Right cardiac atrium (tissue), 5 donors: ENCODE measurements around the gene CHRNE. TPM values are rescaled to one million over a fixed set of nuclear protein-coding genes. Genes with fewer than 3 reads are reported as not detected.

Experiments
- ATAC-seq, 2 donors: fragments of 200-7000 bp; cut with Tn5 transposase; one replicate each; pipeline versions ENCODE4 v1.8.0 to v1.9.1; 2020; ENCODE audit warnings: moderate library complexity in 2 of 2, mild to moderate bottlenecking in 1 of 2
- DNase-seq, 3 donors: peaks; one replicate each; pipeline ENCODE4 v3.0.0-alpha.2; 2020
- H3K27ac ChIP-seq: one replicate; pipeline ENCODE4 v1.5.1; 2013; ENCODE audit warnings: mild to moderate bottlenecking, low read length, control low read depth, moderate library complexity
- H3K27me3 ChIP-seq: one replicate; pipeline ENCODE4 v1.6.1; 2013; ENCODE audit not compliant: control insufficient read depth, insufficient read depth
- H3K4me1 ChIP-seq: one replicate; pipeline ENCODE4 v1.6.1; 2013; ENCODE audit warnings: low read length; ENCODE audit not compliant: control insufficient read depth, insufficient read depth
- H3K4me3 ChIP-seq: one replicate; pipeline ENCODE4 v1.5.1; 2013; ENCODE audit warnings: low read length, control low read depth
- H3K9me3 ChIP-seq: one replicate; pipeline ENCODE4 v1.6.1; 2013; ENCODE audit warnings: low read length; ENCODE audit not compliant: control insufficient read depth
- WGBS: extraction: QIAGEN DNeasy Blood & Tissue Kit; methylation state at CpG from one replicate; pipeline ENCODE4 v1.1.7; 2013; 5-methylcytosine and 5-hydroxymethylcytosine counted together
- intact Hi-C, 4 donors: fragments of 100-400 bp; cut with DNase I; formaldehyde crosslinking; loops; one replicate each; pipeline versions ENCODE4 v1.11.0 to v1.14.0; 2022 to 2023
- polyA plus RNA-seq: library from polyadenylated mRNA; stranded (reverse); fragments of 200-250 nt; gene quantifications from one replicate; pipeline ENCODE4 v1.2.3, GENCODE V29; 2013
- total RNA-seq, 4 donors: library from RNA; stranded (reverse); fragmentation: NEBNext Ultra II Directional; extraction: Animal tissue kit (Norgen Biotek cat#: 25700); gene quantifications; one replicate each; pipeline ENCODE4 v1.2.1, GENCODE V29; 2021
- donor health status: healthy with polysubstance abuse.
- donor health status: DM: no; HTN: yes; CAD: no.
- donor health status: DM: no; HTN: no; CAD: no.
- donor health status: DM: no; HTN: yes; CAD: no; lungs with severe emphysema.
- donor health status: DM: yes; HTN: yes; CAD: no.

CHRNE gene
- total and polyA plus RNA-seq, 5 donors: 57.6 to 106 (median 66.7) TPM

DNA sequence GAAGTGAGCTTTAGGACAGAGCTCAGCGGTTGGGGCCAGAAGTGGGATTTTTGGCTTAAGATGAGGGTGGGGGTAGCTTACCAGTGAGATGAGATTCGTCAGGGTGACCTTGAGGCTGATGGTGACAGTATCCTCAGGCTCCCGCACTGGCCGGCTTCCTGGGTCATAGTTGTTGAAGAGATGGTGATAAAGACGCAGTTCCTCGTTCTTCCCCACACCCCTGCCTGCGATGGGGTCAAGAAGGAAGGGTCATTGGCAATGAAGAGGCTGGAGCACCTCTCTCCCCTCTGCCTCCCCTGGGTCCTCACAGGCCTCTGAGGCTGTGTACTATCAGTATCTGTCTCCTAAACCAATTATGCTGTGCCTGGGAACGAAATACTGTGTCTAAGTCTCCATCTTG, 358 bp downstream of the CHRNE start:
- WGBS: 39% methylated on average over 8 of the region's 8 CpGs
- Histone ChIP-seq H3K27ac (peak overlapping the region; percentile 78), H3K27me3 (no peaks in the 10 kb centered on the region), H3K9me3 (no peaks in the 10 kb centered on the region), H3K4me1 (no peaks in the 10 kb centered on the region), H3K4me3 (peak overlapping the region; percentile 1)
- intact Hi-C loops: no loop called here
- DNase-seq: peak in 1 of 3 donors; percentile 50
- ATAC-seq: no peak

DNA sequence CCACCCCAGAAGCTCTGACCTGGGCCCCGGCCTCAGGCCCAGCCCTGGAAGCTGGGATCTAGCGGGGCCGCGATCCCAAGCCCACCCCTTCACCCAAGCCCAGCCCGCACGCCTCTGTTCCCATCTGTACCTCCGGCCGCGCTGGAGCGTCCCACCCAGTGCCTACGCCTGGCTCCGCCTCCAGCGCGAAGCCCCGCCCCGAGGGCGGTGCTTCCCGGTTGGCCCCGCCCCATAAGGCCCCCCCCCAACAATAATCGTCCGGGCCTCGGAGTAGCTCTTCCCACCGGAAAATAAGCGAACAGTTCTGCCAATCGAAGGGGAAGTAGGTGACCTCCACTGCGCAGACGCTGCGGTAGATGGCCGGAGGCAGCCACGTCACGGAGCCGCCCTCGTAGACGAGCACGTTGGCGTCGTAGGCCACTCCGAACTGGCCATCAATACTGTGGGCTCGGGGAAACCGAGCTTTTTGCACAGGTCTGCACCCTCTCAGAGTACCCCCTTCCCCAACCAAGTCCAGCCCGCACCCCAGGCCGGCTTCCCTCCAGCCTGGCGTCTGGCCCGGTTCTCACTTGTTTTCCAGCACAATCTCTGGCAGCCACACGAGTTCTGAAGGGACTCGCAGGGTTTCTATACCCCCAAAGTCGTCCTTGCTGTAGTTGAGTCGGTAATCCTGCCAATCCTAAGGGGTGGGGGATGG, 1.1 kb downstream of the CHRNE start:
- peak overlapping the region; percentile 78 for H3K27ac ChIP-seq
- H3K4me1 ChIP-seq: no peaks in the 10 kb centered on the region
- no peaks in the 10 kb centered on the region for H3K9me3 ChIP-seq
- peak overlapping the region; percentile 1 for H3K4me3 ChIP-seq
- 52% methylated on average over 48 of the region's 48 CpGs for WGBS
- ATAC-seq (peak; percentile 34 to 49), DNase-seq (peak; percentile 65 to 89 (median 85))
- intact Hi-C loops: no loop called here
- no peaks in the 10 kb centered on the region for H3K27me3 ChIP-seq

DNA sequence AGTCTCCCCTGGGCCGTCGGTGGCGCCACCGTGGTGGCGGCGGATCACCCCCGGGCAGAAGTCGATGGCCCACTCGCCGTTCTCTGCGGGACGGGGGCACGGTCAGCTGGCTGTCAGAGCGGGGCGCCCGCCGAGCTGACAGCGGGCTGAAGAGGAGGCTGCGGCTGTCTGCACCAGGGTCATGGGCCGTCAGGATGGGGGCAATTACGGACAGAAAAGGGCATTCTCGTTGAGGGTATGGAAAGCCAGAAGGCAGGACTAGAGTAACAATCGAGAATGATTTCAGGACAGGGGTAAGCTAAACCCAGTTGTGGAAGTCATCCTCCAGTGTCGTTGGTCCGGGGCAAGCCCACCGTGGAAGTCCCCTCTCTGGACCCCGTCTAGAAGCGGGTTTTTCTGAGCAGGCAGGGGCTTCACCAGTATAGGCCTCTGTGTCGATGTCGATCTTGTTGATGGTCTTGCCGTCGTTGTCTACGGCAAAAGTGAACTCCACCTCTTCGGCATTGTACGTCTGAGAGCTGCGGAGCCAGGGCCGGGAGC, 1.7 kb downstream of the CHRNE start:
- intact Hi-C loops: no loop called here
- 65% methylated on average over 37 of the region's 37 CpGs for WGBS
- no peak for ATAC-seq
- DNase-seq: no peak
- Histone ChIP-seq H3K27me3 (no peaks in the 10 kb centered on the region), H3K9me3 (no peaks in the 10 kb centered on the region), H3K27ac (peak overlapping the region; percentile 20), H3K4me3 (no peak overlapping the region), H3K4me1 (no peaks in the 10 kb centered on the region)

- DNase-seq (peak; percentile 45 to 77 (median 68)), ATAC-seq (peak in 1 of 2 donors; percentile 3)
- Histone ChIP-seq H3K9me3 (no peaks in the 10 kb centered on the region), H3K4me3 (no peak overlapping the region), H3K4me1 (no peaks in the 10 kb centered on the region), H3K27me3 (no peaks in the 10 kb centered on the region), H3K27ac (no peak overlapping the region)
- intact Hi-C loops: no loop called here
- WGBS: 39% methylated on average over 65 of the region's 65 CpGs
Measured at GRCh38 chr17:4900231-4901107, 2.4 kb downstream of the CHRNE start.

DNA sequence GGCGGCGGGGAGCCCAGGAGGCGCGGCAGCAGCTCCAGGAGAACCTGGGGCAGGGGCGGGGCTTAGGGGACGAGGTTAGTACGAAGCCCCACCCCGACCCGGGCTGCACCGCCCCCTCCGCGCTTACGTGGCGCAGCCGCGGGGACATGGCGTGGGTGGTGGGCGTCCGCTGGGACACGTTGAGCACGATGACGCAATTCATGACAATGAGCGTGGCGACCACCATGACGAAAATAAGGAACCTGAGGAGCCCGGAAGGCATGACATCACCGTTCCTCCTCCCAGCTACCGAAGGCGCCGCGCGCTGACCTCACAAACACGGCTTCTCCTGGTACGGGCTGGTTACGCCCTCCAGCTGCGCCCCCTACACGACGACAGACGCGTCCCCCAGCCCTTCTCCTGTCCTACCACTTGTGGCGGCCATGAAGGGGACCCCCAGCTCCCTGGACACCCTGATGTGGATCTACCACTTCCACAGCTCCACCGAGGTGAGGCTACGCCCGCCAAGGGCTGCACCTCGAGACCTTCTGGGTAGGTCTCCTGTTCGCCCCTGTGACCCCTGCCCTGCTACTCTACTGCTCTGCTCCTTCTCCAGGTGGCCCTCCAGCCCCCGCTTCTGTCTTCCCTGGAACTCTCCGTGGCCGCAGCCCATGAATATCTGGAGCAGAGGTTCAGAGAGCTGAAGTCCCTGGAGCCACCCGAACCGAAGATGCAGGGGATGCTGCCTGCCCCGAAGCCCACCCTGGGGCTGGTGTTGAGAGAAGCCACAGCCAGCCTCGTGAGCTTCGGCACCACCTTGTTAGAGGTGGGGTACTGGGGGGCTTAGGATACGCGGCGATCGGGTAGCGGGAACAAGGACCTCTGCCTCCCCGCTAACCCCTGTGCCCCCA, 3.3 kb downstream of the CHRNE start, which contains the start of gene C17orf107:
C17orf107 (plus strand) TSS at position 196 of the 890 bp plus-strand sequence; CDS start at position 423, 227 bp downstream.
- ATAC-seq: peak; percentile 57 to 60
- Histone ChIP-seq H3K27ac (no peak within 1 kb of the TSS), H3K4me1 (no peaks in the 10 kb centered on the region), H3K4me3 (peak within 1 kb of the TSS; percentile 32), H3K9me3 (no peaks in the 10 kb centered on the region), H3K27me3 (no peaks in the 10 kb centered on the region)
- intact Hi-C loops: loop anchor here in 1 of 4 donors (10.0 kb wide), 1 partner anchor 165 kb away; the partner anchor contains the start of genes CXCL16, MED11 and ZMYND15
- DNase-seq: peak; percentile 89 to 94 (median 93)
- WGBS: 13% methylated on average over 60 of the region's 60 CpGs

DNA sequence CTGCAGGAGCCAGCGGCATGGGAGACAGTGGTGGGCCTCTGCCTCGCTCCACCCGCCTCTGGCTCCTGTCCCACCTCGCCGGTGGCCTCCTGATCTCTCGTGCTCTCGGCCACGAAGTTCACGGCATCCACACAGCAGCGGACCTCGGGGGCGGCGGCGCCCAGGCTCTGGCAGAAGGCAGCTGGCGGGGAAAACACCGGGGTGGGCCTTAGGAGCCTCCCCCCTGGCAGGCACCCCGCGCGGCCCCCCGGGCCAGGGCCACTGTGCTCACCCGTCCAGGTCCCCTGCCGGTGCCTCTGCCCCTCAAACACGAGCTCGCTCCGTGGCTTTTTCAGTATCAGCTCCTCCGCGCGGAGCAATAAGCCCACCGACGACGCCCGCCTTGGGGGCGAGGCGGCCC, 4.0 kb downstream of the CHRNE start:
- peak in 1 of 3 donors; percentile 76 for DNase-seq
- no peak for ATAC-seq
- H3K4me1 ChIP-seq: no peaks in the 10 kb centered on the region

GRCh38 chr17:4898351-4898750, 4.5 kb downstream of the CHRNE start:
- no peak overlapping the region for H3K27ac ChIP-seq
- H3K27me3 ChIP-seq: no peaks in the 10 kb centered on the region
- intact Hi-C loops: loop anchor here in 1 of 4 donors (10.0 kb wide), 1 partner anchor 164 kb away; the partner anchor contains the start of genes CXCL16, MED11 and ZMYND15
- H3K4me3 ChIP-seq: no peak overlapping the region
- 83% methylated on average over 8 of the region's 8 CpGs for WGBS
- DNase-seq (no peak), ATAC-seq (no peak)
- H3K4me1 ChIP-seq: no peaks in the 10 kb centered on the region
- no peaks in the 10 kb centered on the region for H3K9me3 ChIP-seq

More for the DNA sequence above, 4.0 kb downstream of the CHRNE start:
- H3K27ac ChIP-seq: no peak overlapping the region
- intact Hi-C loops: loop anchor here in 1 of 4 donors (10.0 kb wide), 1 partner anchor 164 kb away; the partner anchor contains the start of genes CXCL16, MED11 and ZMYND15
- WGBS: 13% methylated on average over 34 of the region's 34 CpGs
- no peaks in the 10 kb centered on the region for H3K27me3 ChIP-seq
- peak overlapping the region; percentile 32 for H3K4me3 ChIP-seq
- no peaks in the 10 kb centered on the region for H3K9me3 ChIP-seq

GRCh38 chr17:4897785-4898184, 5.1 kb downstream of the CHRNE start:
- ATAC-seq: no peak
- Histone ChIP-seq H3K9me3 (no peaks in the 10 kb centered on the region), H3K4me1 (no peaks in the 10 kb centered on the region), H3K4me3 (no peak overlapping the region), H3K27ac (no peak overlapping the region), H3K27me3 (no peaks in the 10 kb centered on the region)
- no peak for DNase-seq
- 80% methylated on average over 5 of the region's 5 CpGs for WGBS
- intact Hi-C loops: loop anchor here in 1 of 4 donors (10.0 kb wide), 1 partner anchor 163 kb away; the partner anchor contains the start of genes CXCL16, MED11 and ZMYND15

DNA sequence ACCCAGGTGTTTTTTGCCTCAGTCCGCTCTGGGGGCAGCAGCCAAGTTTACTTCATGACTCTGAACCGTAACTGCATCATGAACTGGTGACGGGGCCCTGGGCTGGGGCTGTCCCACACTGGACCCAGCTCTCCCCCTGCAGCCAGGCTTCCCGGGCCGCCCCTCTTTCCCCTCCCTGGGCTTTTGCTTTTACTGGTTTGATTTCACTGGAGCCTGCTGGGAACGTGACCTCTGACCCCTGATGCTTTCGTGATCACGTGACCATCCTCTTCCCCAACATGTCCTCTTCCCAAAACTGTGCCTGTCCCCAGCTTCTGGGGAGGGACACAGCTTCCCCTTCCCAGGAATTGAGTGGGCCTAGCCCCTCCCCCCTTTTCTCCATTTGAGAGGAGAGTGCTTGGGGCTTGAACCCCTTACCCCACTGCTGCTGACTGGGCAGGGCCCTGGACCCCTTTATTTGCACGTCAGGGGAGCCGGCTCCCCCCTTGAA, 5.7 kb downstream of the CHRNE start:
- no peak overlapping the region for H3K4me3 ChIP-seq
- intact Hi-C loops: loop anchor here in 1 of 4 donors (10.0 kb wide), 1 partner anchor 162 kb away; the partner anchor contains the start of genes CXCL16, MED11 and ZMYND15
- no peak for DNase-seq

More for the DNA sequence above, 5.7 kb downstream of the CHRNE start:
- no peak for ATAC-seq
- Histone ChIP-seq H3K4me1 (no peaks in the 10 kb centered on the region), H3K9me3 (no peaks in the 10 kb centered on the region), H3K27me3 (no peaks in the 10 kb centered on the region), H3K27ac (no peak overlapping the region)
- 71% methylated on average over 10 of the region's 10 CpGs for WGBS
